ENCODE data around the gene KCNK17.

KCNK17 gene

GRCh38 chr6:39338397-39338796 lies 24.2 kb upstream of the KCNK17 start:
- Histone ChIP-seq H3K27me3 (ENCODE audit: low read length) (no peaks in the 10 kb centered on the region), H3K9me3 (ENCODE audit: insufficient read depth, low read length) (no peaks in the 10 kb centered on the region), H3K9me2 (replicated peaks; ENCODE audit: insufficient read depth, low read length) (no peaks in the 10 kb centered on the region), H3K27ac (ENCODE audit: low read depth, low read length) (no peak overlapping the region), H3K9ac (ENCODE audit: low read length) (no peak overlapping the region), H4K20me1 (ENCODE audit: low read depth, low read length) (no peaks in the 10 kb centered on the region), H3K4me2 (ENCODE audit: low read depth, low read length, poor library complexity, severe bottlenecking) (no peak overlapping the region), H3K4me3 (ENCODE audit: insufficient read depth, low read length, poor library complexity, severe bottlenecking) (no peak overlapping the region), H3F3A (ENCODE audit: insufficient read depth) (no peaks in the 10 kb centered on the region), H3K79me2 (ENCODE audit: insufficient read depth, low read length) (no peaks in the 10 kb centered on the region), H2AFZ (ENCODE audit: low read depth, low read length, severe bottlenecking) (no peak overlapping the region), H3K36me3 (ENCODE audit: low read length) (no peaks in the 10 kb centered on the region)
- TF ChIP-seq EZH2phosphoT487 (conservative IDR thresholded peaks at IDR 0.05; ENCODE audit: low read length) = no peak
- TF ChIP-seq CTCF (IDR thresholded peaks at IDR 0.05; ENCODE audit: insufficient read depth, low read length, poor library complexity, severe bottlenecking) = no peak

GRCh38 chr6:39335780-39336545 lies 21.7 kb upstream of the KCNK17 start:
- H4K20me1 ChIP-seq (ENCODE audit: low read depth, low read length) = no peaks in the 10 kb centered on the region
- no peak overlapping the region for H3K9ac ChIP-seq (ENCODE audit: low read length)
- H3K79me2 ChIP-seq (ENCODE audit: insufficient read depth, low read length) = no peaks in the 10 kb centered on the region
- H3F3A ChIP-seq (ENCODE audit: insufficient read depth) = no peaks in the 10 kb centered on the region
- H3K27me3 ChIP-seq (ENCODE audit: low read length) = no peaks in the 10 kb centered on the region
- no peaks in the 10 kb centered on the region for H3K9me2 ChIP-seq (replicated peaks; ENCODE audit: insufficient read depth, low read length)
- TF ChIP-seq EZH2phosphoT487 (conservative IDR thresholded peaks at IDR 0.05; ENCODE audit: low read length) = no peak
- no peak for TF ChIP-seq CTCF (IDR thresholded peaks at IDR 0.05; ENCODE audit: insufficient read depth, low read length, poor library complexity, severe bottlenecking)
- no peak overlapping the region for H3K4me2 ChIP-seq (ENCODE audit: low read depth, low read length, poor library complexity, severe bottlenecking)
- no peak overlapping the region for H3K4me3 ChIP-seq (ENCODE audit: insufficient read depth, low read length, poor library complexity, severe bottlenecking)
- H3K27ac ChIP-seq (ENCODE audit: low read depth, low read length) = no peak overlapping the region
- no peak overlapping the region for H2AFZ ChIP-seq (ENCODE audit: low read depth, low read length, severe bottlenecking)
- no peaks in the 10 kb centered on the region for H3K9me3 ChIP-seq (ENCODE audit: insufficient read depth, low read length)
- H3K36me3 ChIP-seq (ENCODE audit: low read length) = no peaks in the 10 kb centered on the region

- Histone ChIP-seq H3K9me2 (replicated peaks; ENCODE audit: insufficient read depth, low read length) (no peaks in the 10 kb centered on the region), H3F3A (ENCODE audit: insufficient read depth) (no peaks in the 10 kb centered on the region), H3K4me2 (ENCODE audit: low read depth, low read length, poor library complexity, severe bottlenecking) (no peak overlapping the region), H3K9ac (ENCODE audit: low read length) (no peak overlapping the region), H3K79me2 (ENCODE audit: insufficient read depth, low read length) (no peaks in the 10 kb centered on the region), H3K9me3 (ENCODE audit: insufficient read depth, low read length) (no peaks in the 10 kb centered on the region), H2AFZ (ENCODE audit: low read depth, low read length, severe bottlenecking) (no peak overlapping the region), H3K36me3 (ENCODE audit: low read length) (no peaks in the 10 kb centered on the region), H3K27me3 (ENCODE audit: low read length) (no peaks in the 10 kb centered on the region), H3K4me3 (ENCODE audit: insufficient read depth, low read length, poor library complexity, severe bottlenecking) (no peak overlapping the region), H3K27ac (ENCODE audit: low read depth, low read length) (no peak overlapping the region), H4K20me1 (ENCODE audit: low read depth, low read length) (no peaks in the 10 kb centered on the region)
- TF ChIP-seq EZH2phosphoT487 (conservative IDR thresholded peaks at IDR 0.05; ENCODE audit: low read length) (no peak), CTCF (IDR thresholded peaks at IDR 0.05; ENCODE audit: insufficient read depth, low read length, poor library complexity, severe bottlenecking) (no peak)
These were observed 19.6 kb upstream of the KCNK17 start for GRCh38 chr6:39333644-39334438.
